AG09309 (cell line): ENCODE measurements around the gene EEA1.

Experiments
- DNase-seq: peaks from one replicate; pipeline ENCODE4 v3.0.0-alpha.2; 2010; ENCODE audit warnings: low read depth
- H3K4me3 ChIP-seq: 2 replicates; pipeline ENCODE4 v1.5.1; 2011; ENCODE audit warnings: mild to moderate bottlenecking, low read depth, low read length, moderate library complexity; ENCODE audit not compliant: control insufficient read depth
- CTCF ChIP-seq: IDR thresholded peaks from 2 replicates; pipeline ENCODE4 v1.5.1; 2011; ENCODE audit warnings: mild to moderate bottlenecking, low read depth, low read length, inconsistent platforms; ENCODE audit not compliant: insufficient read depth, control insufficient read depth; ENCODE audit errors: missing control alignments

Gene EEA1

GRCh38 chr12:92859650-92860386, 69.3 kb downstream of the EEA1 start:
- H3K4me3 ChIP-seq, result no peak overlapping the region

GRCh38 chr12:92857818-92858217, 71.3 kb downstream of the EEA1 start:
- no peak overlapping the region for H3K4me3 ChIP-seq
- DNase-seq, result no peak
- TF ChIP-seq CTCF, result no peak

More at GRCh38 chr12:92859650-92860386, 69.3 kb downstream of the EEA1 start:
- no peak for TF ChIP-seq CTCF
- DNase-seq, result no peak

GRCh38 chr12:92854344-92854743, 74.8 kb downstream of the EEA1 start:
- TF ChIP-seq CTCF, result no peak
- H3K4me3 ChIP-seq, result no peak overlapping the region
- no peak for DNase-seq

- H3K4me3 ChIP-seq, result no peak overlapping the region
Observed at GRCh38 chr12:92848740-92849139, 80.4 kb downstream of the EEA1 start.

GRCh38 chr12:92847368-92847767, 81.7 kb downstream of the EEA1 start:
- TF ChIP-seq CTCF, result no peak
- no peak for DNase-seq
- no peak overlapping the region for H3K4me3 ChIP-seq

More at GRCh38 chr12:92848740-92849139, 80.4 kb downstream of the EEA1 start:
- no peak for TF ChIP-seq CTCF
- DNase-seq, result no peak

GRCh38 chr12:92845329-92845728, 83.8 kb downstream of the EEA1 start:
- no peak overlapping the region for H3K4me3 ChIP-seq
- no peak for TF ChIP-seq CTCF
- DNase-seq, result no peak
